ENCODE measurements around the gene IGHMBP2.
"Not testable (repeated sequence)": the region's sequence is repeated elsewhere in the genome, so short reads cannot be mapped to it uniquely, and the experiment has no call there.

The IGHMBP2 gene

GRCh38 chr11:68959465-68960293 is 56.0 kb downstream of the IGHMBP2 start:
- in situ Hi-C loops (cut with MboI; ENCODE audit: low sequenced_read_pairs) = no loop called here

- in situ Hi-C loops (cut with MboI; ENCODE audit: low sequenced_read_pairs) = no loop called here
Observed at GRCh38 chr11:68960294-68961071, 56.8 kb downstream of the IGHMBP2 start.

GRCh38 chr11:68961245-68961644 is 57.6 kb downstream of the IGHMBP2 start:
- in situ Hi-C loops (cut with MboI; ENCODE audit: low sequenced_read_pairs) = no loop called here

GRCh38 chr11:68962527-68963250 is 59.0 kb downstream of the IGHMBP2 start:
- in situ Hi-C loops (cut with MboI; ENCODE audit: low sequenced_read_pairs) = no loop called here

DNA sequence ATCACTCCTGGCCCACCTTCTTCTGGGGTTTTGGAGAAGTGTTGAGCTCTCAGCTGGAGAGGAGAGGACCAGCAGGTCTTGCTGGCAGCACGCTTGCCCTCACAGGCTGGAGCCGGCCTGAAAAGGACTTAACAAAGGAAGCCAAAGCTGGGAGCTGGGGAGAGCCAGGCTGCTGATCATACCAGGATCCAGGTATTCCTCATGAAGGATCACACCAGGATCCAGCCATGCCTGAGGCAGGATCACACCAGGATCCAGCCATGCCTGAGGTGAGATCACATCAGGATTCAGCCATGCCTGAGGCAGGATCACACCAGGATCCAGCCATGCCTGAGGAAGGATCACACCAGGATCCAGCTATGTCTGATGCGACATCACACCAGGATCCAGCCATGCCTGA is 60.1 kb downstream of the IGHMBP2 start:
- in situ Hi-C loops (cut with MboI; ENCODE audit: low sequenced_read_pairs) = no loop called here

DNA sequence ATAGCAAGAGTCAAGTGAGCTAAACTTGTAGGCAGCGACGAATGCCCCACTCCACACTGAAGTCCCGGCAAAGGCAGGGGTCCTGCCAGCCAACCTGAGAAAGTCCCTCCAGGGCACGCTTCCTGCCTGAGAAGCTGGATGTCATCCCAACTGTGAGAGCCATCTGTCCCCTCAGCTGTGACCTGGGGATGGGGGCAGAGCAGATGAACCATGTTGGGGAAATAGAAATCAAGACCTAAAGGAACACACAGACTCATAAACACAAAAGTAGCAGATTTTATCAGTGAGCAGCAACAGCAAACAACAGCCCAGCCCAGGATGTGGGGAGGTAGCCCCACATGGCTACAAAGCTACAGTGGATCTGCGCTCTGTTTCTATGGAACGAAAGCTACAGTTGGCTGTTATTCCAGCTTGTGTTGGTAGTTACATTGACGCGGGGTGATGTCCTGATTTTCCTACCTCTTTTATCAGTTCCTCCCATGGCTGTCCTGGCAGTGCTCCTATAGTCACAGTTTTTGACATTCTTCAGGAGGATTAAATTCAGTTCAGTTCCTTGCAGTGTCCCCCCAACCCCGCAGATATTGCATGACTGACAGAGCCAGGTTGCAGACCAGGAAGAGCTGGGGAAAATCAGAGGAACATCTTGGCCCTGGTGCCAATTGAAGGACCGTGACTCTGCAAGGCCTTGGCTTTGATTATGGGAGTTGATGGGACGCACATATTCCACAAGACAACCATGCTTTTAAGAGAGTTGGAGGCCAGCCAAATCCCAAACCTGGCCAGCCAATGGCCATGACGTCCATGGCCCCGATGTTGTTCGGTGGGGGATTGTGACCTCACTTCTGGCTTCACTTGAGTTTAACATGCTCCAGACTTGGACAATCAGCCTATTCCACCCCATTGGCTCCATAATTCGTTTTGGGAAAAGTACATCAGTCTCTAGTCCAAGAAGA is 62.5 kb downstream of the IGHMBP2 start:
- in situ Hi-C loops (cut with MboI; ENCODE audit: low sequenced_read_pairs) = no loop called here

- in situ Hi-C loops (cut with MboI; ENCODE audit: low sequenced_read_pairs) = no loop called here
Observed at GRCh38 chr11:68966894-68967780, 63.4 kb downstream of the IGHMBP2 start.

DNA sequence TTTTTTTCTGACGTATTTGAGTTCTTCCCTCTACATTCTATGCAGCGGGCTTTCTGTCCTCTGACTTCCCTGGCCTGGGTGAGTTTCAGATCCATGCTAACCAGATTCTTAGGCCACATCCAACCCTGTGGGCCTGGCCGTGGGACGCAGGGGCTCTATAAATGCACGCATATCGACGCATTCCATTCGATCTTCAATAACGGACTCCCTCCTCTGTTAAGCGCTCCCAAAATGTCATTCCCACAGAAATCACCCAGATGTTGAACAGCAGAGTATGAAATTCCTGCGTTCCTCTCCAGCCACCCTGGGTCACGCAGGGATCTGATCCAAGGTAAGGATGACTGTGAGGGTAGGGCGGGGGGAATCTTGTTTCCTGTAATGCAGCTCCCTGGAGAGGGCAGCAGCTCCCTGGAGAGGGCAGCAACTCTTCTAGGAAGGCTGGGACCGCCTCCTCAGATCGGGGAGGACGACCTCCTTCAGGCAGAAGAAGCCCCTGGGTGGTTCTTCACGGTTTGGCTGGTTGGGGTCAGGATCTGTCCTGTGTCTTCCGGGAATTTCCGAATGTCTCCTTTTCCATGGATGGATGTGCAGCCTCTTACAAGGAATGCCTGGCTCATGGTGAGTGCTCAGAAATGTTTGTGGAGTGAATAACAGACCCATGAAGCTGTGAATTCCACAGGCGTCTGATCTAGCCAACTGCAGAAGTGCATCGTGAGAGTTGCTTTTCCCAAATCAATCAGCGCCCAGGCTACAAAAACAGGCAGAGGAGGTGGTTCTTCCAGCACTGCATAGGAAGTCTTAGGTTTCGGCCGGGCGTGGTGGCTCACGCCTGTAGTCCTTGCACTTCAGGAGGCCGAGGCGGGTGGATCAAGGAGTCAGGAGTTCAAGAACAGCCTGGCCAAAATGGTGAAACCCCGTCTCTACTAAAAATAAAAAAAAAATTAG is 64.9 kb downstream of the IGHMBP2 start:
- in situ Hi-C loops (cut with MboI; ENCODE audit: low sequenced_read_pairs) = no loop called here

DNA sequence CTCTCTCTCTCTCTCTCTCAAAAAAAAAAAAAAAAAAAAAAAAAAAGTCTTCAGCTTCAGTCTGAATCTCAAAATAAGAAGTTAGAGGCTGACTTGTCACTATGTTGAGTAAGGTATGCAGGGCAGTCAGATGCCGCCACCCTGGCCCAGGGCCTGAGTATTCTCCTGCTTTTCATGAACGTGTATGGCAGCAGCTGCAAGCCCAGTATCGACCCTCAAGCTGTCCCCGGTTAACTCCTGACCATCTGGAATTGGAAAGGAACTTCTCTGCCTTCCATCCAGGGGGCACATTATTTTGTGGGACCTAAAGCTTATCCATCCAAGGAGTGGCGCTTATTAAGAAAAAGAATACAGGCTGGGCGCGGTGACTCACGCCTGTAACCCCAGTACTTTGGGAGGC is 65.7 kb downstream of the IGHMBP2 start:
- in situ Hi-C loops (cut with MboI; ENCODE audit: low sequenced_read_pairs) = no loop called here

DNA sequence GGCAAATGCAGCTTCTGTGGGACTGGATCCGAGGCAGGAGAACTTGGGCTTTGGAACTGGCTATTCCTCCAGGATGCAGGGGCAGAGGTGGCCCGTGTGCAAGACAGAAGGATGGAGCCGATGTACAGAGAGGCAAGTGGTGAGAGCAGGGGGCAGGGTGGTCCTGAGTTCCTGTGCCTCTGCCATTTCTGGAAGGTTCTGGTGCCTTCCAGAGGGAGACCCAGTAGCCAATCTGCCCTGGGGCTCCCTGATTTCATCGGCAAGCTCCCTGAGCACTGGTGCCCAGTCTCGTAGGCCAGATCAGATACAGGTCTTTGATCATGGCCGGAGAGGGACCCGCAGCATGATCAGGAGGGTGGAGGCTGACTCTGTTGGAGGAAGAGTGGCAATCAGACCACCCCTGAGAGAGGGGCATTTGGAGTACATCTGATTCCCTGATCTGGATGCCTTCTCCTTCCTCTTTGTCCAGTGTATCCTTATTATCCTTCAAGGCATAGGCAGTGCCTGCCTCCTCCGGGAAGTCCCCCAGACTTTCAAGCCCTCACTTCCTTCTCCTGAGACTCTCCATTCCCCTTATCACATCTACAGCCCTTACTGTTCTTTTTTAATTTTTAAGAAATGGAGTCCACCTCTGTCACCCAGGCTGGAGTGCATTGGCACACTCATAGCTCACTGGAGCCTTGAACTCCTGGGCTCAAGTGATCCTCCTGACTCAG is 67.4 kb downstream of the IGHMBP2 start:
- in situ Hi-C loops (cut with MboI; ENCODE audit: low sequenced_read_pairs) = no loop called here

GRCh38 chr11:68973219-68973618 is 69.5 kb downstream of the IGHMBP2 start:
- in situ Hi-C loops (cut with MboI; ENCODE audit: low sequenced_read_pairs) = no loop called here

GRCh38 chr11:68973706-68974105 is 70.0 kb downstream of the IGHMBP2 start:
- in situ Hi-C loops (cut with MboI; ENCODE audit: low sequenced_read_pairs) = not testable (repeated sequence)

- in situ Hi-C loops (cut with MboI; ENCODE audit: low sequenced_read_pairs) = no loop called here
Observed at GRCh38 chr11:68974421-68975194, 70.9 kb downstream of the IGHMBP2 start.

DNA sequence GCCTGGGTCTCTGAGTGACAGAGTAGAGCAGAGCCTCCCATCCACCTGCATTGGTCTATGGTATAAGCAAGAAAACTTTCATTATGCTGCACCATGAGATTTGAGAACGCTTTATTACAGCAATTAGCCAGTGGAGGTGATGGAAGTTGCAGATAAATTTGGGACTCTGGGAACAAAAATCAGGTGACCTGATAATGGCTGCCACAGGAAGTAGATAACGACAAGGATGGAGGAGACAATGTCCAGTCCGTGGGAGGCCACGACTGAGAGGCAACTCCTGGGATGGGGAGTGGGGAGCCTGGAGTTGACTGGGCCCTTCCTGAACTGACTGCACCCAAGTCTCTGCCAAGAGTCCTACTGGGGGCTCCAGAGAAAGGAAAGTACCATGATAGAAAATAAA is 72.4 kb downstream of the IGHMBP2 start:
- in situ Hi-C loops (cut with MboI; ENCODE audit: low sequenced_read_pairs) = no loop called here

- in situ Hi-C loops (cut with MboI; ENCODE audit: low sequenced_read_pairs) = no loop called here
Observed at GRCh38 chr11:68976563-68976962, 72.9 kb downstream of the IGHMBP2 start.

DNA sequence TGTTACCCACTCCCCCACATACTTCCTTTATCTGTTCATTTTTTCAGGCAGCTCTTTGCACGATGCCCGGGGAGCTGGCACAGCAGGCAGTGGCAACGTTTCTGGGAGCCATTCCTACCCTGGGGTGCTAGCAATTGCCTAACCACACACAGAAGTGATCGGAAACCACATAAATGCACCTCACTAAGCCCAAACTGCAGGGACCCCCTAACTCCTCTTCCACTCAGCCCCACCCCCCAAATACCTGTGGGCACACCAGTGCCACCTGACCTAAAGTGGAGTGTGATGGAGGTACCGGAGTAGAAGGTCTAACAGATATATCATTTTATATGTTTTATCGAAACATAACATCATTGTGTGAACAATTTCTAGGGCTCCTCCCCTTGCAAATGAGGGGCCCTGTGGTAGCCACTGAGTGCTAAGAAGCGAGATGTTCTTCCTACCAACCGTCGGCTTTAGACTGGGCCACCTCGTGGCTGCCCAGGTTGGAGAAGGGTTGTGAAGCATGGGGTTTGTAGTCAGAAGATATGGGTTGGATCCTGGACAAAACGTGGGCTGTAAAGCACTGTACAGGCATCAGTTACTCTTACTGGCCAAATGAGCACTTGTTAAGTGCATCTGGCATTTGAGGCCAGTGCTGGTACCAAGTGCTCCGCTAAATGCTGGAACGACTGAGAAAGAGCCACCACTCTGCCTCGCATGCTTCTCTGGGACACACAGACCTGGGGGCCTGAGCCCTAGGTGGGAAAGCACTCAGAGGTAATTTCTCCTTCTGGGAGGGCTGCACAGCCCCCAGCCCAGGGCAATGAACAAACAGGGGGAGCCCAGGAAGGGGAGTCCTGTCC is 74.3 kb downstream of the IGHMBP2 start:
- in situ Hi-C loops (cut with MboI; ENCODE audit: low sequenced_read_pairs) = no loop called here

All from HL-60/S4 (cell line).